Spinal cord (tissue), 10 donors: ENCODE results near the gene BTBD6. TPM values are rescaled to one million over a fixed set of nuclear protein-coding genes. Genes with fewer than 3 reads are reported as not detected.
"Not testable (repeated sequence)": the region's sequence is repeated elsewhere in the genome, so short reads cannot be mapped to it uniquely, and the experiment has no call there.

Experiments
- DNase-seq, 6 donors: peaks; one replicate each; pipeline versions ENCODE4 v3.0.0 to v3.0.0-alpha.2; 2013 to 2015; ENCODE audit warnings: low spot score in 6 of 6, low read depth in 4 of 6
- H3K27ac ChIP-seq: one replicate; pipeline ENCODE4 v1.5.1; 2013; ENCODE audit warnings: low read depth, low read length, control low read depth
- H3K27me3 ChIP-seq: one replicate; pipeline ENCODE4 v1.6.1; 2013; ENCODE audit warnings: low read length; ENCODE audit not compliant: control insufficient read depth, insufficient read depth
- H3K36me3 ChIP-seq: one replicate; pipeline ENCODE4 v1.6.1; 2013; ENCODE audit warnings: low read length; ENCODE audit not compliant: control insufficient read depth, insufficient read depth
- H3K4me1 ChIP-seq: one replicate; pipeline ENCODE4 v1.6.1; 2013; ENCODE audit warnings: low read length; ENCODE audit not compliant: control insufficient read depth, insufficient read depth
- H3K4me3 ChIP-seq: one replicate; pipeline ENCODE4 v1.5.1; 2013; ENCODE audit warnings: low read depth, low read length, control low read depth
- H3K9me3 ChIP-seq: one replicate; pipeline ENCODE4 v1.6.1; 2013; ENCODE audit warnings: low read length; ENCODE audit not compliant: control insufficient read depth, insufficient read depth
- WGBS: methylation state at CpG from one replicate; pipeline ENCODE4 v1.1.5; 2013; ENCODE audit warnings: missing lambda C conversion rate; ENCODE audit not compliant: insufficient coverage; 5-methylcytosine and 5-hydroxymethylcytosine counted together
- polyA plus RNA-seq, 2 donors: library from polyadenylated mRNA; unstranded; fragments of 120-200 nt; gene quantifications; one replicate each; pipeline ENCODE4 v1.2.1, GENCODE V29; 2013; ENCODE audit not compliant: insufficient read length in 2 of 2
- total RNA-seq, 2 donors: library from RNA; depleted of rRNA in 1 of 2; stranded (reverse); fragments of 120-200 nt in 1 of 2; fragments of >200 nt in 1 of 2; gene quantifications; one replicate each; pipeline versions ENCODE4 v1.2.3 to v1.2.4, GENCODE V29; 2013 to 2014
- donor health status: healthy.

BTBD6 gene
- total and polyA plus RNA-seq, 4 donors = 31.3 to 59.1 (median 55.5) TPM

- Histone ChIP-seq H3K36me3 (peaks cover 53% of the 10 kb centered on the region), H3K27ac (no peak overlapping the region), H3K4me1 (peaks cover 22% of the 10 kb centered on the region), H3K9me3 (no peaks in the 10 kb centered on the region), H3K4me3 (no peak overlapping the region), H3K27me3 (no peaks in the 10 kb centered on the region)
- 84% methylated on average over 5 of the region's 8 CpGs for WGBS
- no peak for DNase-seq
Observed at GRCh38 chr14:105285174-105285573, 36.8 kb downstream of the BTBD6 start.

- H3K9me3 ChIP-seq = no peaks in the 10 kb centered on the region
- no peak overlapping the region for H3K27ac ChIP-seq
- WGBS = 94% methylated on average over 9 of the region's 9 CpGs
- no peak for DNase-seq
- H3K4me3 ChIP-seq = no peak overlapping the region
- no peaks in the 10 kb centered on the region for H3K27me3 ChIP-seq
- H3K4me1 ChIP-seq = peaks cover 16% of the 10 kb centered on the region
- H3K36me3 ChIP-seq = peaks cover 42% of the 10 kb centered on the region
Observed at GRCh38 chr14:105286759-105287144, 38.4 kb downstream of the BTBD6 start.

DNA sequence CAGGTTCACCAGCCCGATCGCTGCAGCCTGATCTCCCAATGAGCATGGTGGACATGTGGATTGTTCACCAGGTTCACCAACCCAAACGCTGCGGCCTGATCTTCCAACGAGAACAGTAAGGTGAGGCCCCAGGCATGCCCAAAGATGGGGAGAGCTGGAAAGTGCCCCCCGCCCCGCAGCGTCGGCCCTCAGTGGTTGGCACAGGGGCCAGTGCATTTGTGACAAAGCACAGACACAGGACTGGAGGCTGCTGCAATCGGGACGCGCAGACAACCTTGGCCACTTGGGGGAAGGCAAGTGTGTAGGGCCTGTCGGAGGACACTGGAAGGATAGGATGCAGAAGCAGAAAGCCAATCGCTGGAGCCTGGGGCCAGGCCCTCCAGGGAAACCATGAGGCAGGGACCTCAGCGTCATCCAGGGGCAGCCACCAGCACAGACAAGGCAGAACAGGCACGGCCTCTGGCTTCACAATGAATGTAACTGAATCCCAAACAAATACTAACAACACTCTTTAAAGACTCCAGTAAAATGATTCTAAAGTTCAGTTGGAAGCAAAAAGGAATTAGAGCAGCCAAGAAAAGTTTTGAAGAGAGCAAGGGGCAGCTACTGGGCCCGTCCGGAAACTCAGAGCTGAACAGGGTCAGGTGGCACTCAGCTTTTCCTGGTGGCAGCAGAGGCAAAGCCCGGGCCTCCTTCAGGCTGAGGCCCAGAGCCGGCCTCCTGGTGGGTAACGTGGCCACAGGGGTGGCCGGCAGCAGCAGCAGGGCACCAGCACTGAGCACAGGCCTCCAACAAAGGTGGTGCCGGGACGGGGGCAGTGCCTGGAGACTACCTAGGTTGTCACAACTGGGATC lies 39.1 kb downstream of the BTBD6 start:
- H3K9me3 ChIP-seq = no peaks in the 10 kb centered on the region
- no peak for DNase-seq
- H3K4me3 ChIP-seq = no peak overlapping the region
- H3K27ac ChIP-seq = no peak overlapping the region
- peaks cover 40% of the 10 kb centered on the region for H3K36me3 ChIP-seq
- WGBS = 85% methylated on average over 23 of the region's 24 CpGs
- peaks cover 12% of the 10 kb centered on the region for H3K4me1 ChIP-seq
- H3K27me3 ChIP-seq = no peaks in the 10 kb centered on the region

- not testable (repeated sequence) for H3K9me3 ChIP-seq, H3K27ac ChIP-seq, DNase-seq, H3K27me3 ChIP-seq, H3K4me3 ChIP-seq
- WGBS = 96% methylated on average over 6 of the region's 6 CpGs
- peaks cover 42% of the 10 kb centered on the region for H3K36me3 ChIP-seq
- peaks cover 21% of the 10 kb centered on the region for H3K4me1 ChIP-seq
Observed at GRCh38 chr14:105288936-105289335, 40.6 kb downstream of the BTBD6 start.

- no peak for DNase-seq
- no peak overlapping the region for H3K27ac ChIP-seq
- no peaks in the 10 kb centered on the region for H3K27me3 ChIP-seq
- 73% methylated on average over 11 of the region's 13 CpGs for WGBS
- no peak overlapping the region for H3K4me3 ChIP-seq
- H3K36me3 ChIP-seq = peaks cover 39% of the 10 kb centered on the region
- H3K4me1 ChIP-seq = peaks cover 30% of the 10 kb centered on the region
- H3K9me3 ChIP-seq = no peaks in the 10 kb centered on the region
Observed at GRCh38 chr14:105290621-105291346, 42.5 kb downstream of the BTBD6 start.

DNA sequence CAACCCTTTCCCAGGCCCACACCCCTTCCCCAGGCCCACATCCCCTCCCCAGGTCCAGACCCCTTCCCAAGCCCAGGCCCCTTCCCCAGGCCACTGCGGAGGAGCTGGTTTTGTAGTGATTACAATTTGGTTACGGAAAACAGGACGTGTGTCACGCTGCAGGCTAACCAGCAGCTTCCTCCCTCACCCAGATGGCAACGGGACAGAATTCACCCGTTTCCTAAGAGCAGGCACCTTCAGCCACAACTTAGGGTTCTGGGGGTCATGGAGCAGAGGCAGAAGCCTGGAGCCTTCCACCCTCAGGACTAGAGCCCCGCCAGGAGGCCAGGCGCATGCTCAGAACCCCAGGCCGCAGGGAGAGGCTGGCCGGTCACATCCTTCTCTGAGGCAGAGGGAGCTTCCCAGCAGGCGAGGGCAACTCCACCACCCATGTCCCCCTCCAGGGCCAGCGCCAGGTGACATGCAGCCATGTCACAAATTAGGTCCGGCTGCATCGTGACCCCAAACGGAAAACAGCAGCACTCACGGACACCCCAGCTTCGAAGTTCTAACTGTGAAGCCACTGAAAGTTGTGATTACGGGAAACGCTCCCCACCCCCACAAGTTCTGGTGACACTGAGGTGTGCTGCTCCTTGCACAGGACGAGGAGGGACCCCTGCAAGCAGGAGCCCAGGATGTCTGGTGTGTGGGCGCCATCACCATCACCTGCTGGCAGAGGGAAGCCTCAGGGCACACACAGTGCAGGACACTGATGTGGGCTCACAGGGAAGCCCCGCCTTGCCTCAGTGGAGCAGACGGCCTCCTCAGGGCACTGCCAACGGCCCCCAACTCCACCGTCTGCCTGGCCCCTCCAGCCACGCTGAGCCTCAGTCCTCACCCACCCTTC lies 44.7 kb downstream of the BTBD6 start:
- WGBS = 84% methylated on average over 24 of the region's 26 CpGs
- DNase-seq = no peak
- no peak overlapping the region for H3K4me3 ChIP-seq
- H3K36me3 ChIP-seq = peaks cover 21% of the 10 kb centered on the region
- H3K27me3 ChIP-seq = no peaks in the 10 kb centered on the region
- H3K27ac ChIP-seq = no peak overlapping the region
- peaks cover 30% of the 10 kb centered on the region for H3K4me1 ChIP-seq
- H3K9me3 ChIP-seq = no peaks in the 10 kb centered on the region

GRCh38 chr14:105294142-105294597 lies 45.8 kb downstream of the BTBD6 start:
- 22% methylated on average over 14 of the region's 15 CpGs for WGBS
- H3K27me3 ChIP-seq = no peaks in the 10 kb centered on the region
- H3K36me3 ChIP-seq = peaks cover 19% of the 10 kb centered on the region
- peak in 3 of 6 donors; percentile 77 to 90 (median 89) for DNase-seq
- peak overlapping the region; percentile 62 for H3K27ac ChIP-seq
- H3K9me3 ChIP-seq = no peaks in the 10 kb centered on the region
- H3K4me1 ChIP-seq = peaks cover 40% of the 10 kb centered on the region
- no peak overlapping the region for H3K4me3 ChIP-seq

DNA sequence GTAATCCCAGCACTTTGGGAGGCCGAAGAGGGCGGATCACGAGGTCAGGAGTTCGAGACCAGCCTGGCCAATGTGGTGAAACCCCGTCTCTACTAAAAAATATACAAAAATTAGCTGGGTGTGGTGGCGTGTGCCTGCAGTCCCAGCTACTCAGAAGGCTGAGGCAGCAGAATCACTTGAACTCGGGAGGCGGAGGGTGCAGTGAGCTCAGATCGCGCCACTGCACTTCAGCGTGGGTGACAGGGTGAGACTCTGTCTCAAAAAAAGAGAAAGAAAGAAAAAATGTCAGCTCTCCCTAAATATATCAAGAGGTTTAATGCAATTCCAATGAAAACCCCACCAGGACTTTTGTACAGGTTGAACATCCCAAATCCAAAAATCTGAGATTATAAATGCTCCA lies 49.0 kb downstream of the BTBD6 start:
- not testable (repeated sequence) for H3K4me3 ChIP-seq, H3K9me3 ChIP-seq, H3K27ac ChIP-seq, H3K27me3 ChIP-seq, DNase-seq
- Histone ChIP-seq H3K4me1 (peaks cover 55% of the 10 kb centered on the region), H3K36me3 (peaks cover 14% of the 10 kb centered on the region)
- 100% methylated on average over 3 of the region's 11 CpGs for WGBS
